HuH-7.5 (cell line): ENCODE data around the gene TAB3.

Experiments used
- DNase-seq: peaks from one replicate; pipeline ENCODE4 v3.0.0; 2011; ENCODE audit warnings: low spot score

TAB3 gene

DNA sequence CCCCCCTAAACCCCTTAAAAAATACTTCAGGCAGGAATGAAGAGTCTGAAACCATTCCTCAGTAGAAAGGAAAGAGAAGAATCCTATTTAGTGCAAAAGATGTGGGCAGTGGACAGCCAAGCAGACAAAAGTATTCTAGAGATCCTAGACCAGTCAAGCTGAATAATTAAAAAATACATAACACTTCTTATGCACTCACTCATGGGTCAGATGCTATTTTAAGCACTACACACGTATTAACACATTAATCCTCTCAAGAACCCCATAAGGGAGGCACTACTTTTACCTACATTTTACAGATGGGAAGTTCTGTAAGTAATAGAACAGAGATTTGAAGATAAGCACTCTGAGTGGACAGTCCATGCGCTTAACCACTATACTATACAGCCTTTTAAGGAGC is 5.9 kb downstream of the TAB3 start:
- no peak for DNase-seq

GRCh38 chrX:30881797-30882196 is 7.3 kb downstream of the TAB3 start:
- DNase-seq = no peak

GRCh38 chrX:30881390-30881789 is 7.7 kb downstream of the TAB3 start:
- no peak for DNase-seq

GRCh38 chrX:30880058-30880457 is 9.0 kb downstream of the TAB3 start:
- DNase-seq = no peak

DNA sequence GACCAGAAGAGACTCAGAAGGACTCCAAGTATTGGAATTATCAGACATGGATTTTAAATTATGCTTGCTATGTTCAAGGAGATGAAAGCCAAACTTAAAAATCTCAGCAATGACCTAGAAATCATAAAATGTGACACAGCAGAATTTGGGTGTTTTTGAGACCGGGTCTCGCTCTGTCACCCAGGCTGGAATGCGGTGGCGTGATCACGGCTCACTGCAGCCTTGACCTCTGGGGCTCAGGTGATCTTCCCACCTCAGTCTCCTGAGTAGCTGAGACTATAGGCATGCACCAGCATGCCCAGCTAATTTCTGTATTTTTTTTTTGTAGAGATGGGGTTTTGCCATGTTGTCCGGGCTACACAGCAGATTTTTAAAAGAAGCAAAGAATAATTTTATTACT is 12.7 kb downstream of the TAB3 start:
- DNase-seq = no peak

- no peak for DNase-seq
Measured at GRCh38 chrX:30875957-30876356, 13.1 kb downstream of the TAB3 start.

- no peak for DNase-seq
Measured at GRCh38 chrX:30874851-30875250, 14.2 kb downstream of the TAB3 start.

GRCh38 chrX:30870572-30870971 is 18.5 kb downstream of the TAB3 start:
- DNase-seq = no peak

DNA sequence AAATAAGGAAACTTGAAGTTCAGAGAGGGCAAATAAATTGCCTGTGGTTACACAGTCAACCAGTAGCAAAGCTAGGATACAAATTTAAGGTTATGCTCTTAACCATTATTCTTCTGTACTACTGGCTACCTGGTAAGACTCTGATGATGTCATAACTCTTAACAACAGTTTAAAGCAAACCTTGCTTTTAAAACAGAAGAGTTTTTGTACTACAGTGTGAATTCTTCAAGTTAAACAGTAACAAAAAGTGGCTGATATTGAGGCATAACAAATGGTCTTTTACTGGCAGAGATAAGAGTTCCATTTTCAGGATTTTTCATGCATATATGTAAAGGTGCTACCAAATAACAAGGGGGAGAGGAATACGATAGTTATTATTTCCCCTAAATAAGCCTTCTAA is 23.4 kb downstream of the TAB3 start:
- DNase-seq = no peak

GRCh38 chrX:30865015-30865414 is 24.0 kb downstream of the TAB3 start:
- no peak for DNase-seq

- no peak for DNase-seq
Measured at GRCh38 chrX:30864383-30864785, 24.7 kb downstream of the TAB3 start.

GRCh38 chrX:30863974-30864373 is 25.1 kb downstream of the TAB3 start:
- DNase-seq = no peak

- DNase-seq = no peak
Measured at GRCh38 chrX:30858098-30858497, 31.0 kb downstream of the TAB3 start.

GRCh38 chrX:30851449-30851848 is 37.6 kb downstream of the TAB3 start:
- DNase-seq = no peak

DNA sequence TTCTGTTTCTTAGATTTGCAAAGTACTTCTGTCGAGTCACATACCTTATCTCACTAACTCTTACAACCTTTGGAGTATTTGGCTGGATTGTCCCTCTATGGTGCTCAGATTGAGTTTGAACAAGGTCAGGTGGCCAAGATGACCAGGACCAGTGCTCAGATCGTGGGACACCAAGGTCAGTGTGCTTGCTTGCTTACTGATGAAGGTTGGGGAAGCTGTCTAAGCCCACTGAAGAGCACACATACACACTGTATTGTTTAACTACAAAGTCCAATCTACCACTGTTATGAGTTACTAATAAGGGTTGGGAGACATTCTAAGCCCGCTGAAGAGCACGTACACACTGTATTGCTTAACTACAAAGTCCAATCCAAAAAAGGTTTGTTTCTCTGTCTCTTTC is 53.7 kb downstream of the TAB3 start:
- peak; percentile 3 for DNase-seq

- no peak for DNase-seq
Measured at GRCh38 chrX:30833896-30834295, 55.2 kb downstream of the TAB3 start.

DNA sequence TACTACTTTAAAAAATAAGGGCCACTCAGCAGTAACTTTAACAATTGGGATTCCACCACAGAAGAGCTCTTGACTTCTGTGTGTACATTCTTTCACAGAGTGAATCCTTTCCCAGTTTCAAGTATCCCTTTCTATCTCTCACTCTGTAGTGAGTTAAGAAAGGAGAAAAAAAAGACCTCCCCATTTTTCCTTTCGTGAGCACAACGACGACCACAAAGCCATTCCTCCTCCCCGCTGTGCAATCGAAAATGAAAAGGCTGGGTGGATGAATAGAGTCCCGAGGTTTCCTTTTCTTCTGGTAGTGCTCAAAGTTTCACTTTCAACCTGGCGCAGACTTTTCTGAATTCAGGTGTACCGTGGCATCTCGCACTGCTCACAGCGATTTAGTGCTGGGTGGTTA is 58.0 kb downstream of the TAB3 start:
- no peak for DNase-seq

DNA sequence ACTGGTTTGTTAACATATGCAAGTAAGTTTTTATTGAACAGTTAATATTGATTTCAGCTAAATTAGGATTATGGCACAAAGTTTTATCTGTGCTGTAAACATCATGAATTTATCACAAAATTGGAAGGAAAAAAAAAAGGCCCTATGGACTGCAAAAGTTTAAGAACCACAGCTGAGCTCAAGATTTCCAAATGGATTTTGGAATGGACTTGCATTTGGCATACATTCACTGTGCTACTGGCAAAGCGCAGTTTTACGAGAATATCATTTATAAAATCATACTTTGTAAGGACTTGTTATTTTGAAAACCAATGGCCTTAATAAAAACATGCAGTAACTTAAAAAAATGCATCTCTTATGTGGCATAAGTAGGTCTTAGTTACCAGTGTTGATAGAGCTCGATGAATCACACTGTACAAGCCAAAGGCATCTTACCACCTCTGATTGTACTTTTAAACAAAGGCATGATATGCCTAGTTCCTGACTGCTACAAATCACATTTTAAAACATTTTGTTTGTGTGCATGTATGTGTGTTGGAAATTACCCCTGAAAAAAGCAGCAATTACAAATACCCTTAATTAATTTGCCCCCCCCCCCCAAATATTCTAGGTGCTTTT is 58.6 kb downstream of the TAB3 start:
- DNase-seq = no peak

GRCh38 chrX:30824275-30824674 is 64.8 kb downstream of the TAB3 start:
- DNase-seq = no peak

DNA sequence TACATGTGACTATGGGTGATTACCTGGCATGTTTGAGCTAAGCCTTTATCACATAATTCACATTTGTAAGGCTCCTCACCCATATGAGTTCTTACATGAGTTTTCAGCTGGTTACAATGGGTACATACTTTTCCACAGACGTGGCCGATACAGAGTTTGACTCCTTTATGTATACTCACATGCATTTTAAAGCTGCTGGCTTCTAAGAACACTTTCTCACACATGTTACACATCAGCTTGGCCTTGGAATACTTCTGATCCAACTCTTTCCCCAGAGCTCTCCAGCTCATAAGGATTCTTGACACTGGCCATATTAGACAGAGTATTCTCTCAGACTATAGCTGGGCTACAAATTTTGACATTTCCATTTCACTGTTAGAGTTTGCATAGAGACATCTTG is 66.3 kb downstream of the TAB3 start:
- no peak for DNase-seq

DNA sequence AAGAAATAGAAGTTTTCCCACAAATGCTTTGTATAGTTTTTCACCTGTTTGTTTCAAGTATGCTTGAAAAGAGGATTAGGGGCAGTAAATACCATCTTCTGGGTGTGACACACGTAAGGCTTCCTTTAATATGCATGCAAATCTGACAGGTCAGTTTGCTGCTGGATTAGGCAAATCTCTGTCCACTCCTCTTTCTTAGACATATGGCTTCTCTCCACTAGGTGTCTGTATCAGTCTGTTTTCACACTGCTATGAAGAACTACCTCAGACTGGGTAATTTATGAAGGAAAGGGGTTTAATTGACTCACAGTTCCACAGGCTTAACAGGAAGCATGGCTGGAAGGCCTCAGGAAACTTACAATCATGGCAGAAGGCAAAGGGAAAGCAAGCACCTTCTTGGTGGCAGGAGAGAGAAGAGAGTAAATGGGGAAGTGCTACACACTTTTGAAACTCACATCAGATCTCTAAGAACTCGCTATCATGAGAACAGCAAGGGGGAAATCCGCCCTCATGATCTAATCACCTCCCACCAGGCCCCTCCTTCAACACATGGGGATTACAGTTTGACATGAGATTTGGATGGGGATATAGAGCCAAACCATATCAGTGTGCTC is 66.9 kb downstream of the TAB3 start:
- no peak for DNase-seq

DNA sequence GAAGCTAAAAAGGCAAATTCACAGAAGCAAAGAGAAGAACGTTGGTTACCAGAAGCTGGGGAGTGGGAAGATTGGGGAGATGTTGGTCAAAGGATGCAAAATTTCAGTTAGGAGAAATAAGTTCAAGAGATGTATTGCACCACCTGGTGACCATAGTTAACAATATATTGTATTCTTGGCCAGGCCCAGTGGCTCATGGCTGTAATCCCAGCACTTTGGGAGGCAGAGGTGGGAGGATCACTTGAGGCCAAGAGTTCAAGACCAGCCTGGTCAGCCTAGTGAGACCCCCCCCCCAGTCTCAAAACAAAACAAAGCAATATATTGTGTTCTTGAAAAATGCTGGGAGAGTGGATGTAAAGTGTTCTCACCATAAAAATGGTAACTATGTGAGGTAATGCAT is 67.9 kb downstream of the TAB3 start:
- DNase-seq = no peak

- DNase-seq = no peak
Measured at GRCh38 chrX:30819080-30819479, 70.0 kb downstream of the TAB3 start.

- no peak for DNase-seq
Measured at GRCh38 chrX:30816079-30816478, 73.0 kb downstream of the TAB3 start.
